ENCODE measurements around the gene IGFBP4. TPM values are rescaled to one million over a fixed set of nuclear protein-coding genes. Genes with fewer than 3 reads are reported as not detected.

Gene IGFBP4
- total and polyA plus RNA-seq, 7 donors = 44.2 to 106 (median 65.1) TPM

DNA sequence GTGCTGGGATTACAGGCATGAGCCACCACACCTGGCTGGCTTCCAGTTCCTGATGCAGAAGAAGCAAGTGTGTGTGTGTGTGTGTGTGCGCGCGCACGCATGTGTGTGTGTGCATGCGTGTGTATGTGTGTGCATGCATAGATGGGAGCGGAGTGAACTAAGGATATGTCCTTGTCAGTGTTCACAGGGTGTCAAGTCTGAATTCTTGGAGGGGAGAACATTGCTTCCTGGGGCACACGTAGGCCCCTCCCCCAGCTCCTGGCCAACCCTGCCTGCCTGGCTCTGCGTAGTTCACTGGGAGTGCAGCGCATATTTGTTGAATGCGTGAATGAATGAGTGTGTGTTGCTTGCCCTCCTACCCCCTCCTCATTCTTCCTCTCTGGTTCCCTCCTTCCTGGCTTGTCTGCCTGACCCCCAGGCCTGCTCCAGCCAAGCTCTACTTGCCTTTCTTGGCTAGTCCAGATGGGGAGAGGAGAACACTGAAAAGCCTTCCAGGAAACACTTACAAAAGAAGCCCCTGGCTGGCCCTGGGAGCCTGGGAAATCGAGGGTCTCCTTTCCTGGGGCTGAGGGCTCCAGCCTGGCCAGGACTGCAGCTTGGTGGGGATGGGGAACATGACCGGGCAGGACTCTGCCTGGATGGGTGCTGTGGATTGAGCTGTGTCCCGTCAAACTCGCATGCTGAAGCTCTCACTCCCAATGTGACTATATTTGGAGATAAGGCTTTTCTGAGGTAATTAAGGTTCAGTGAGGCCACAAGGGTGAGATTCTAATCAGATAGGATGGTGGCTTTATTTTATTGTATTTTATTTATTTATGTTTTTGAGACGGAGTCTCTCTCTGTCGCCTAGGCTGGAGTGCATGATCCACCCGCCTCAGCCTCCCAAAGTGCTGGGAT is 27.9 kb downstream of the IGFBP4 start:
- 83 to 87% (median 84%) methylated on average over 17 of the region's 17 CpGs for WGBS, 3 donors
- no peaks in the 10 kb centered on the region for H3K27me3 ChIP-seq (ENCODE audit: insufficient read depth in 3 of 3, low read length in 2 of 3)
- TF ChIP-seq, protein P1, sequence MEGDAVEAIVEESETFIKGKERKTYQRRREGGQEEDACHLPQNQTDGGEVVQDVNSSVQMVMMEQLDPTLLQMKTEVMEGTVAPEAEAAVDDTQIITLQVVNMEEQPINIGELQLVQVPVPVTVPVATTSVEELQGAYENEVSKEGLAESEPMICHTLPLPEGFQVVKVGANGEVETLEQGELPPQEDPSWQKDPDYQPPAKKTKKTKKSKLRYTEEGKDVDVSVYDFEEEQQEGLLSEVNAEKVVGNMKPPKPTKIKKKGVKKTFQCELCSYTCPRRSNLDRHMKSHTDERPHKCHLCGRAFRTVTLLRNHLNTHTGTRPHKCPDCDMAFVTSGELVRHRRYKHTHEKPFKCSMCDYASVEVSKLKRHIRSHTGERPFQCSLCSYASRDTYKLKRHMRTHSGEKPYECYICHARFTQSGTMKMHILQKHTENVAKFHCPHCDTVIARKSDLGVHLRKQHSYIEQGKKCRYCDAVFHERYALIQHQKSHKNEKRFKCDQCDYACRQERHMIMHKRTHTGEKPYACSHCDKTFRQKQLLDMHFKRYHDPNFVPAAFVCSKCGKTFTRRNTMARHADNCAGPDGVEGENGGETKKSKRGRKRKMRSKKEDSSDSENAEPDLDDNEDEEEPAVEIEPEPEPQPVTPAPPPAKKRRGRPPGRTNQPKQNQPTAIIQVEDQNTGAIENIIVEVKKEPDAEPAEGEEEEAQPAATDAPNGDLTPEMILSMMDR (IDR thresholded peaks at IDR 0.05) = no peak
- ATAC-seq = no peak
- no peak overlapping the region for H3K27ac ChIP-seq
- intact Hi-C loops (cut with DNase I) = no loop called here
- H3K36me3 ChIP-seq (ENCODE audit: insufficient read depth in 1 of 2, low read depth in 1 of 2) = no peaks in the 10 kb centered on the region
- no peak for DNase-seq
- H3K4me3 ChIP-seq = no peak overlapping the region
- H3K9me3 ChIP-seq = no peaks in the 10 kb centered on the region
- H3K4me1 ChIP-seq = no peaks in the 10 kb centered on the region

DNA sequence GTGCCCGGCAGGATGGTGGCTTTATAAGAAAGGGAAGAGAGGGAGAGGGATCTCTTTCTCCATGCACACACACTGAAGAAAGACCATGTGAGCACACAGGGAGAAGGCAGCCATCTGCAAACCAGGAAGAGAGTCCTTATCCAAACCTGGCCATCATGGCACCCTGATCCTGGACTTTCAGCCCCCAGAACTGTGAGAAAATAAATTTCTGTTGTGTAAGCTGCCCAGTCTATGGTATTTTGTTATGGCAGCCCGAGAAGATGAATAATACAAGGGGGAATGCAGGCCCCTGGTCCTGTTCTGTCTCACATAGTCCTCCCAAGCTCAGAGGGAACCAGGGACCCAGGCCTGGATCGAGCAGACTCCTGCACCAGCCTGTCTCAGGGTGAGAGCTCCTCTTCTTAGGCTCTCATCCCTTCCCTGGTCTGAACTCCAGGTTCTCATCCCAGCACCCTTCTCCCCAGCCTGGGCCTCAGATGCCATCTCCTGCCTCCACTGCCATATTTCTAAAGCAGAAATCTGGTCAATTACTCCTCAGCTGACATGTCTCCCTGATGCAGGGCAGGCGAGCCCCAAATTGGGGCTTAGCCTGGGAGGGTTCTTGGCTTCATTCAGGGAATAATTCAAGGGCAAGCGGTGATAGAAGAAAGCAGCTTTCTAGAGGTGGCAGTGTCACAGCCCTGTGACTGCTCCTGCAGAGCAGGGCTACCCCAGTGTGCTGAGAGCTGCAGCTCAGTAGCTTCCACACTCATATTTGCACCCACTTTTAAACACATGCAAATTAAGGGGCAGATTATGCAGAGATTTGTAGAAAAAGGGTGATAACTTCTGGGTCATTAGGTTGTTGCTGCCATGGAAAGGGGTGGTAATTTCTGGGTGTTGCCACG is 28.8 kb downstream of the IGFBP4 start:
- DNase-seq = no peak
- Histone ChIP-seq H3K36me3 (ENCODE audit: insufficient read depth in 1 of 2, low read depth in 1 of 2) (no peaks in the 10 kb centered on the region), H3K9me3 (no peaks in the 10 kb centered on the region), H3K27ac (no peak overlapping the region), H3K4me3 (no peak overlapping the region), H3K27me3 (ENCODE audit: insufficient read depth in 3 of 3, low read length in 2 of 3) (no peaks in the 10 kb centered on the region), H3K4me1 (no peaks in the 10 kb centered on the region)
- TF ChIP-seq, protein P1 (IDR thresholded peaks at IDR 0.05) = no peak
- no peak for ATAC-seq
- intact Hi-C loops (cut with DNase I) = no loop called here
- 93 to 95% (median 95%) methylated on average over 5 to 6 of the region's 6 CpGs for WGBS, 3 donors

DNA sequence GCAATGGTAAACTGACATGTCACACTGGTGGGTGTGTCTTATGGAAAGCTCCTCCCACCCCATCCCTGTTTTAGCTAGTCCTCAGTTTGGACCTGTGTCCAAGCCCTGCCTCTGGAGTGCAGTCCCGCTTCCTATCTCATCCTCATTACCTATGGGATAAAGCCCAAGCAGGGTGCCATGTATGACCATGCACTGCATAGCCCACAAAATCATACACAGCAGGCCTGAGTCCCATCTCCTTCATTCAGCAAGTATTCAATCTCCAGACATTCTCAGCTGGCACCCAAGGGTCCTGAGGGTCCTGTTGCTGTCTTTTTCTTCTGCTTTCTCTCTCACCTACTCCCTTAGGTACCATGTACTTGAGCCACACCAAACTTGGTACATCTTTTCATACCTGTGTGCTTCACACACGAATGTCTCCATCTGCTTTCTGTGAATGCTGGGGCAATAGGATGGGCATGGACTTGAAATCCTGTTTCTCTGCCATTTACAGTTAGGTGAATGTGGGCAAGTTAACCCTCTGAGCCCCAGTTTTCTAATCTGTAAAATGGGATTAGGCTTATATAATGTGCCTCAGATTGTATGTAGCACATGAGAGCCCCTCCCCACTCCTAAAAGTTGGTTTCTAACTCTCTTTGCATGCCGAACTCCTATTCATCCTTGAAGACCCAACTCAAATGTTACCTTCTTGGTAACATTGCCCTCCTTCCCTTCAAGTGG is 29.6 kb downstream of the IGFBP4 start:
- TF ChIP-seq, protein P1 (IDR thresholded peaks at IDR 0.05) = no peak
- H3K36me3 ChIP-seq (ENCODE audit: insufficient read depth in 1 of 2, low read depth in 1 of 2) = no peaks in the 10 kb centered on the region
- intact Hi-C loops (cut with DNase I) = no loop called here
- H3K4me3 ChIP-seq = no peak overlapping the region
- no peak overlapping the region for H3K27ac ChIP-seq
- DNase-seq (no peak), ATAC-seq (no peak)
- H3K9me3 ChIP-seq = no peaks in the 10 kb centered on the region
- 91 to 93% (median 91%) methylated on average over 3 of the region's 3 CpGs for WGBS, 3 donors
- no peaks in the 10 kb centered on the region for H3K4me1 ChIP-seq
- H3K27me3 ChIP-seq (ENCODE audit: insufficient read depth in 3 of 3, low read length in 2 of 3) = no peaks in the 10 kb centered on the region

DNA sequence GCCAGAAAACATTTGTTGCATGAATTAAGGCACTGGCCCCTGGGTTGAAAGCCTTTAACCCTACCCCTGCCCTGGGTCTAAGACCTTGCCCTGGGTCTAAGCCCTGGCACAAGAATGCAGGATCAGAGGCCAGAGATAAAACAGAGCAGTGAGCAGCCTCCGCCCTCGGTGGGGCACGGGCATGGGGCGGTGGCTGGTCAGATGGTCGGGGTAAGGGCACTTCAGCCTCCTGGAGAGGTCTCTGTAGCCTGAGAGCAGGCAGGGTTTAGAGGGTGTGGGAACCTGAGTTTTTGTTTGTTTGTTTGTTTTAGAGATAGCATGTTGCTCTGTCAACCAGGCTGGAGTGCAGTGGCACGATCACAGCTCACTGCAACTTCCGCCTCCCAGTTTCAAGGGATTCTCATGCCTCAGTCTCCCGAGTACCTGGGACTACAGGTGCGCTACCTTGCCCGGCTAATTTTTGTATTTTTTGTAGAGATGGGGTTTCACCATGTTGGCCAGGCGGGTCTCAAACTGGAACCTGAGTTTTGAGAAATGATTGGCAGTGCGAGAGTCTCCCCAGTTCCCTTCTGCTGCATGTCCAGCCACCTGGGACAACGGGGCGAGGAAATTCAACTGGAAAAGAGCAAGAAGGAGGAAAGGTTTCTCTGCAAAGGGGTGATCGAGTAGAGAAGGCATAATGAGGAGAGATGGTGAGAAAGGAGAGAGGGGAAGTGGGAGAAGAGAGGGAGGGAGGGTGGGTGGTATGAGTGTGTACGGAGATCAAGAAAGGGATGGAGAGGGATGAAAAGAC is 30.5 kb downstream of the IGFBP4 start:
- TF ChIP-seq, protein P1 (IDR thresholded peaks at IDR 0.05) = no peak
- no peaks in the 10 kb centered on the region for H3K36me3 ChIP-seq (ENCODE audit: insufficient read depth in 1 of 2, low read depth in 1 of 2)
- no peaks in the 10 kb centered on the region for H3K4me1 ChIP-seq
- DNase-seq (no peak), ATAC-seq (no peak)
- H3K4me3 ChIP-seq = no peak overlapping the region
- intact Hi-C loops (cut with DNase I) = no loop called here
- H3K27me3 ChIP-seq (ENCODE audit: insufficient read depth in 3 of 3, low read length in 2 of 3) = no peaks in the 10 kb centered on the region
- 80 to 86% (median 85%) methylated on average over 16 of the region's 16 CpGs for WGBS, 3 donors
- no peak overlapping the region for H3K27ac ChIP-seq
- no peaks in the 10 kb centered on the region for H3K9me3 ChIP-seq

All from psoas muscle (tissue), 8 donors.